ENCODE data around the gene CFAP299. TPM values are rescaled to one million over a fixed set of nuclear protein-coding genes. Genes with fewer than 3 reads are reported as not detected.
A peak's percentile ranks its signal among the peaks of the same experiment; 100 is the strongest.
"Not testable (repeated sequence)": the region's sequence is repeated elsewhere in the genome, so short reads cannot be mapped to it uniquely, and the experiment has no call there.

Gene CFAP299
- not detected in 2 replicates for total RNA-seq (2014; rRNA removed; shearing (Covaris generic); ENCODE audit: low replicate concordance)

DNA sequence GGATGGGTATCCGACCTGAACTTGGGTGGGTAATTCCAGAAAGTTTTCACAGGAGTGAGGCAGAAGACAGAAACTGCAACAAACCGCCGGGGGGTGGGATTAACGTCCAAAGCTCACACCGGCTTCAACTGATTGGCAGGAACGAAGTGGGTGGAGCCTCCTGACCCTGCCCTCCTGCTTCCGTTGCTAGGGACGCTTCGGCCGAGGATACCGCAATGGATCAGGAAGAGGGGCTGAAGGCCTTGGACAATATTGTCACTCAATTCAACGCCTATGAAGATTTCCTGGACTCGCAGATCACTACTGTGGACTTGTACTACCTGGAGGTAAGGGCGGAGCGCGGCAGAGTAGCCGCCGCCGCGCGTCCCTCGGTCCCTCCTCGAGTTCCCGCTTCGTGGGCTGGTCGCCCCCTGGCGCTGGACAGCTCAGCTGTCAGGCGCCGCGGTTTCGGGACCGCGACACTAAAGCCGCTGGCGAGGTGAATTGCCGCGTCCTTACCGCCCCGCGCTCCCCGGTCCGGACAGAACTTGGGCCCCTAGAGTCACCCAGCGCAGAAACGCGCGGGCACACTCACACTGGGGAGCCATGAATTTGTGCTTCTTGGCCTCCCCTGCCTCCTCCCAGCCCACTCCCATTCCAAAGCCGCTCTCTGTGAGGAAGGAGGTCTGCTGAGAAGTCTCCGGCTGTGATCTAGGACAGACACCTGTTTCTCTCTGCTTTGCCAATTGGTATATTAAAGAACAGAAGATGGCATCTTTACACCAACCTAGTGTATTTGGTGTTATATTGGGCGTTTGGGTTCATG, at the start of gene CFAP299:
Gene CFAP299 (plus strand): TSS at position 177 of the 805 bp plus-strand sequence.
- peak within 1 kb of the TSS; percentile 59 for H3K4me3 ChIP-seq (ENCODE audit: low read length)

DNA sequence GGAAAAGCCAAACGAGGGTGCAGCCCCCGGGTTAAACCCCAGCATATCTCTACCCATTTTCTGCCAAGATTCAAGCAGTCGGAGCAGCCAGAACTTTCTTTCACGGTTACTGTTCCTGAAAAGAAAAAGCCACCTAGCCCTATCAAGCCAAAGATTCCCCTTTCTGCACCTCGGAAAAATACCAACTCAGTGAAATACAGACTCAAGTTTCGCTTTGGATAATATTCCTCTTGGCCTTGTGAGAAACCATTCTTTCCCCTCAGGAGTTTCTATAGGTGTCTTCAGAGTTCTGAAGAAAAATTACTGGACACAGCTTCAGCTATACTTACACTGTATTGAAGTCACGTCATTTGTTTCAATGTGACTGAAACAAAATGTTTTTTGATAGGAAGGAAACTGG, 49.1 kb upstream of the CFAP299 start:
- no peak overlapping the region for H3K27ac ChIP-seq (ENCODE audit: low read length)
- H3K4me1 ChIP-seq (ENCODE audit: low read length), result no peaks in the 10 kb centered on the region
- no peaks in the 10 kb centered on the region for H3K36me3 ChIP-seq (ENCODE audit: insufficient read depth, low read length)
- no peak for DNase-seq
- H3K4me3 ChIP-seq (ENCODE audit: low read length), result no peak overlapping the region
- H2AFZ ChIP-seq (ENCODE audit: low read length), result no peak overlapping the region
- no peaks in the 10 kb centered on the region for H3K9me3 ChIP-seq (ENCODE audit: low read length)
- H3K79me2 ChIP-seq (ENCODE audit: low read length), result no peaks in the 10 kb centered on the region
- H3K9me2 ChIP-seq (replicated peaks; ENCODE audit: insufficient read depth, low read length), result no peaks in the 10 kb centered on the region
- no peaks in the 10 kb centered on the region for H4K20me1 ChIP-seq (ENCODE audit: insufficient read depth, low read depth, low read length)
- H3K4me2 ChIP-seq (ENCODE audit: low read depth, low read length, poor library complexity, severe bottlenecking), result no peak overlapping the region
- H3K9ac ChIP-seq (ENCODE audit: low read length), result no peak overlapping the region
- H3K27me3 ChIP-seq (ENCODE audit: low read length), result no peaks in the 10 kb centered on the region

More for the DNA sequence above, at the start of gene CFAP299:
- Histone ChIP-seq H3K9ac (ENCODE audit: low read length) (peak within 1 kb of the TSS; percentile 37; the same call in 1 of the 2 replicates), H3K4me1 (ENCODE audit: low read length) (peaks cover 6% of the 10 kb centered on the region), H3K9me2 (replicated peaks; ENCODE audit: insufficient read depth, low read length) (no peaks in the 10 kb centered on the region), H4K20me1 (ENCODE audit: insufficient read depth, low read depth, low read length) (no peaks in the 10 kb centered on the region), H3K27me3 (ENCODE audit: low read length) (no peaks in the 10 kb centered on the region), H3K36me3 (ENCODE audit: insufficient read depth, low read length) (no peaks in the 10 kb centered on the region), H3K27ac (ENCODE audit: low read length) (no peak within 1 kb of the TSS), H3K79me2 (ENCODE audit: low read length) (no peaks in the 10 kb centered on the region), H3K4me2 (ENCODE audit: low read depth, low read length, poor library complexity, severe bottlenecking) (peak within 1 kb of the TSS; percentile 56), H3K9me3 (ENCODE audit: low read length) (no peaks in the 10 kb centered on the region), H2AFZ (ENCODE audit: low read length) (peak within 1 kb of the TSS; percentile 49)
- peak; percentile 77 for DNase-seq

DNA sequence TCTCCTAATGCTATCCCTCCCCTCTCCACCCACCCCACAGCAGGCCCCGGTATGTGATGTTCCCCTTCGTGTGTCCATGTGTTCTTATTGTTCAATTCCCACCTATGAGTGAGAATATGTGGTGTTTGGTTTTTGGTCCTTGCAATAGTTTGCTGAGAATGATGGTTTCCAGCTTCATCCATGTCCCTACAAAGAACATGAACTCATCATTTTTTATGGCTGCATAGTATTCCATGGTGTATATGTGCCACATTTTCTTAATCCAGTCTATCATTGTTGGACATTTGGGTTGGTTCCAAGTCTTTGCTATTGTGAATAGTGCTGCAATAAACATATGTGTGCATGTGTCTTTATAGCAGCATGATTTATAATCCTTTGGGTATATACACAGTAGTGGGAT, 44.9 kb upstream of the CFAP299 start:
- not testable (repeated sequence) for H3K4me3 ChIP-seq (ENCODE audit: low read length); H3K4me1 ChIP-seq (ENCODE audit: low read length); H3K27me3 ChIP-seq (ENCODE audit: low read length); H3K9me2 ChIP-seq (replicated peaks; ENCODE audit: insufficient read depth, low read length); H3K9ac ChIP-seq (ENCODE audit: low read length); H3K79me2 ChIP-seq (ENCODE audit: low read length); DNase-seq; H2AFZ ChIP-seq (ENCODE audit: low read length); H4K20me1 ChIP-seq (ENCODE audit: insufficient read depth, low read depth, low read length); H3K4me2 ChIP-seq (ENCODE audit: low read depth, low read length, poor library complexity, severe bottlenecking); H3K36me3 ChIP-seq (ENCODE audit: insufficient read depth, low read length); H3K27ac ChIP-seq (ENCODE audit: low read length); H3K9me3 ChIP-seq (ENCODE audit: low read length)

DNA sequence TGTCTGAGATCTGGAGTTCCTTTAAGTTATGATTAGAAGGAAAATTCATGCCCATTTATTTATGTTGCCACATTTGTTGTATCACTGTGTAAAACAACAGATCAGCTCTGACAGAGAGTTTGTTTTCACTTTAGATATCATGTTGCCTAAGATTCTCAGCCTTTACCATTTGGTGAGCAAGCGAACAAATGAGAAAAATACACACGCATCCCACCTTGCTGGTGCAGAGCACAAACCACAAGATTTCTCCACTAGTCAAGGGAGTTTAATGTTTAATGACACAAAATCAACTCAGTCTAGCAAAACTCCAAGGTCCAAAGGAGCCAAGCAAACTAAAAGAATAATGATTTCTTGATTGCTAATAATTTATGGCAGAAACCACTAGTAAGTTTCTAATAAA, 41.3 kb upstream of the CFAP299 start:
- Histone ChIP-seq H4K20me1 (ENCODE audit: insufficient read depth, low read depth, low read length) (no peaks in the 10 kb centered on the region), H2AFZ (ENCODE audit: low read length) (no peak overlapping the region), H3K4me3 (ENCODE audit: low read length) (no peak overlapping the region), H3K36me3 (ENCODE audit: insufficient read depth, low read length) (no peaks in the 10 kb centered on the region), H3K9me3 (ENCODE audit: low read length) (no peaks in the 10 kb centered on the region), H3K9me2 (replicated peaks; ENCODE audit: insufficient read depth, low read length) (no peaks in the 10 kb centered on the region), H3K4me1 (ENCODE audit: low read length) (no peaks in the 10 kb centered on the region), H3K79me2 (ENCODE audit: low read length) (no peaks in the 10 kb centered on the region), H3K27ac (ENCODE audit: low read length) (no peak overlapping the region), H3K4me2 (ENCODE audit: low read depth, low read length, poor library complexity, severe bottlenecking) (no peak overlapping the region), H3K27me3 (ENCODE audit: low read length) (no peaks in the 10 kb centered on the region), H3K9ac (ENCODE audit: low read length) (no peak overlapping the region)
- no peak for DNase-seq

DNA sequence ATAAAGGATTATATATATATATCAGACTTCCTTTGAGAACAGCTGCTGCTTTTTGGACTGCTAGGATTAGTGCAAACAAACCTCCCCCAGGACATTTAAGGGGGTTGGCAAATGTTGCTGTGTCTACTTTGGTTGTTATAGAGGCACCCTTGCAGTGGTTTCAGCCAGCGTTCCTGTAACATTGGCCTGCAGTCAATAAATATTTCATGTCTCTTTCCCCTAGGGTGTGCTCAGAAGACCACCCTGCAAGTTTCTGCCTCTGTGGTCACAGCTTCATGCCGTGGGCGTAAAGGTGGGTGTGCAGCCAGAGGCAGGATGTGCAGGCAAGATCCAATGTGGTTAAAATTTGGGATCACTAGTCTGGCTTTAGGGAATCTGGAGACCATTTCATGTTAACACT, 40.2 kb upstream of the CFAP299 start:
- DNase-seq, result no peak
- Histone ChIP-seq H2AFZ (ENCODE audit: low read length) (no peak overlapping the region), H4K20me1 (ENCODE audit: insufficient read depth, low read depth, low read length) (no peaks in the 10 kb centered on the region)

DNA sequence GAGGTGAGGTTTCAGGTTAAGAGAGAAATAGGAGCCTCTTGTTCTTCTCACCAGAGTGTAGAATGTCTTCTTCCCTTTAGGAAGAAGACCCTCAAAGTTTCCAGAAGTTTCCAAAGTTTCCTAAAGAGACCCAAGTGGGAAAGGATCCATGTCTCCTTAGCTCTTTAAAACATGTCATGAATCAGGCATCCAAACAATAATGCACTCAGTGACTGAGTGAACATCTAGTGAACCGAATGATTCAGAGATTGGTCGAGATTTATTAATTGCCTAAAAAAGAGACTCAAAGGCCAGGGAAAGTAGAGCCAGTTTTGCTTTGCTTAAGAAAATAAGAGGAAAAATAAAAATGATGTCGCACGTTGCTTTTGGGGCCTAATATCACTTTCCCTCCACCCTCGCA, 39.7 kb upstream of the CFAP299 start:
- H3K4me3 ChIP-seq (ENCODE audit: low read length), result no peak overlapping the region
- H3K27me3 ChIP-seq (ENCODE audit: low read length), result no peaks in the 10 kb centered on the region
- no peaks in the 10 kb centered on the region for H3K9me3 ChIP-seq (ENCODE audit: low read length)
- no peak overlapping the region for H3K9ac ChIP-seq (ENCODE audit: low read length)
- H3K4me2 ChIP-seq (ENCODE audit: low read depth, low read length, poor library complexity, severe bottlenecking), result no peak overlapping the region
- no peaks in the 10 kb centered on the region for H4K20me1 ChIP-seq (ENCODE audit: insufficient read depth, low read depth, low read length)
- H3K27ac ChIP-seq (ENCODE audit: low read length), result no peak overlapping the region
- DNase-seq, result no peak
- H3K4me1 ChIP-seq (ENCODE audit: low read length), result no peaks in the 10 kb centered on the region
- H3K79me2 ChIP-seq (ENCODE audit: low read length), result no peaks in the 10 kb centered on the region
- no peak overlapping the region for H2AFZ ChIP-seq (ENCODE audit: low read length)
- H3K9me2 ChIP-seq (replicated peaks; ENCODE audit: insufficient read depth, low read length), result no peaks in the 10 kb centered on the region
- no peaks in the 10 kb centered on the region for H3K36me3 ChIP-seq (ENCODE audit: insufficient read depth, low read length)

More for the DNA sequence above, 40.2 kb upstream of the CFAP299 start:
- no peaks in the 10 kb centered on the region for H3K36me3 ChIP-seq (ENCODE audit: insufficient read depth, low read length)
- H3K4me1 ChIP-seq (ENCODE audit: low read length), result no peaks in the 10 kb centered on the region
- H3K9me3 ChIP-seq (ENCODE audit: low read length), result no peaks in the 10 kb centered on the region
- H3K9ac ChIP-seq (ENCODE audit: low read length), result no peak overlapping the region
- H3K27ac ChIP-seq (ENCODE audit: low read length), result no peak overlapping the region
- H3K9me2 ChIP-seq (replicated peaks; ENCODE audit: insufficient read depth, low read length), result no peaks in the 10 kb centered on the region
- H3K4me3 ChIP-seq (ENCODE audit: low read length), result no peak overlapping the region
- H3K79me2 ChIP-seq (ENCODE audit: low read length), result no peaks in the 10 kb centered on the region
- H3K27me3 ChIP-seq (ENCODE audit: low read length), result no peaks in the 10 kb centered on the region
- no peak overlapping the region for H3K4me2 ChIP-seq (ENCODE audit: low read depth, low read length, poor library complexity, severe bottlenecking)

DNA sequence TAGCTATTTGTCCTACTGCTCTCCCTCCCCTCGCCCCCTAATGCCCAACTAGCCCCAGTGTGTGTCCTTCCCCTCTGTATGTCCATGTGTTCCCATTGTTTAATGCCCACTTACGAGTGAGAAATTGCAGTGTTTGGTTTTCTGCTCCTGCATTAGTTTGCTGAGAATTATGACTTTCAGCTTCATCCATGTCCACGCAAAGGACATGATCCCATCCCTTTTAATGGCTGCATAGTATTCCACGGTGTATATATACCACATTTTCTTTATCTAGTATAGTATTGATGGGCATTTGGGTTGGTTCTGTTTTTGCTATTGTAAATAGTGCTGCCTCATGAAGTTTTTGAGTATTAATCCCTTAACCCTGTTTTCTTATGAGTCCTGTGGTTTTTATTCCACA, 33.6 kb upstream of the CFAP299 start:
- Histone ChIP-seq H3K4me1 (ENCODE audit: low read length) (no peaks in the 10 kb centered on the region), H2AFZ (ENCODE audit: low read length) (no peak overlapping the region), H3K27me3 (ENCODE audit: low read length) (no peaks in the 10 kb centered on the region), H3K4me2 (ENCODE audit: low read depth, low read length, poor library complexity, severe bottlenecking) (no peak overlapping the region), H3K79me2 (ENCODE audit: low read length) (no peaks in the 10 kb centered on the region), H3K9me2 (replicated peaks; ENCODE audit: insufficient read depth, low read length) (no peaks in the 10 kb centered on the region), H3K4me3 (ENCODE audit: low read length) (no peak overlapping the region), H4K20me1 (ENCODE audit: insufficient read depth, low read depth, low read length) (no peaks in the 10 kb centered on the region), H3K9ac (ENCODE audit: low read length) (no peak overlapping the region), H3K27ac (ENCODE audit: low read length) (no peak overlapping the region), H3K9me3 (ENCODE audit: low read length) (no peaks in the 10 kb centered on the region), H3K36me3 (ENCODE audit: insufficient read depth, low read length) (no peaks in the 10 kb centered on the region)
- DNase-seq, result no peak

DNA sequence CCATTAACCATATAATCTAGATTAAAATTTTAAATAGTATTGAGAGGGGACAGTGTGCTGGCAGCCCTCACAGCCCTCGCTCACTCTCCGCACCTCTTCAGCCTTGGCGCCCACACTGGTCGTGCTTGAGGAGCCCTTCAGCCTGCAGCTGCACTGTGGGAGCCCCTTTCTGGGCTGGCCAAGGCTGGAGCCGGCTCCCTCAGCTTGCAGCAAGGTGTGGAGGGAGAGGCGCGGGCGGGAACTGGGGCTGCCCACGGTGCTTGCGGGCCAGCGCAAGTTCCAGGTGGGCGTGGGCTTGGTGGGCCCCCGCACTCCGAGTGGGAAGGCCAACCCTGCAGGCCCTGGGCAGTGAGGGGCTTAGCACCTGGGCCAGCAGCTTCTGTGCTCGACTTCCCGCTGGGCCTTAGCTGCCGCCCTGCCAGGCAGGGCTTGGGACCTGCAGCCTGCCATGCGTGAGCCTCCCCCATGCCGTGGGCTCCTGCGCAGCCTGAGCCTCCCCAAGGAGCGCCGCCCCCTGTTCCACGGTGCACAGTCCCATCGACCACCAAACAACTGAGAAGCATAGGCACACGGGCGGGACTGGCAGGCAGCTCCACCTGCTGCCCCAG, 32.8 kb upstream of the CFAP299 start:
- Histone ChIP-seq H2AFZ (ENCODE audit: low read length) (no peak overlapping the region), H3K79me2 (ENCODE audit: low read length) (no peaks in the 10 kb centered on the region), H3K9me2 (replicated peaks; ENCODE audit: insufficient read depth, low read length) (no peaks in the 10 kb centered on the region), H3K9ac (ENCODE audit: low read length) (no peak overlapping the region), H3K4me2 (ENCODE audit: low read depth, low read length, poor library complexity, severe bottlenecking) (no peak overlapping the region), H3K27me3 (ENCODE audit: low read length) (no peaks in the 10 kb centered on the region), H3K4me3 (ENCODE audit: low read length) (no peak overlapping the region), H4K20me1 (ENCODE audit: insufficient read depth, low read depth, low read length) (no peaks in the 10 kb centered on the region), H3K4me1 (ENCODE audit: low read length) (no peaks in the 10 kb centered on the region), H3K36me3 (ENCODE audit: insufficient read depth, low read length) (no peaks in the 10 kb centered on the region), H3K27ac (ENCODE audit: low read length) (no peak overlapping the region), H3K9me3 (ENCODE audit: low read length) (no peaks in the 10 kb centered on the region)
- DNase-seq, result no peak

Measured in Karpas-422 (cell line).